ENCODE data around the gene TRAF5.
"Not testable (repeated sequence)": the region's sequence is repeated elsewhere in the genome, so short reads cannot be mapped to it uniquely, and the experiment has no call there.

Gene TRAF5

GRCh38 chr1:211382182-211382713 lies 55.6 kb downstream of the TRAF5 start:
- DNase-seq: no peak

DNA sequence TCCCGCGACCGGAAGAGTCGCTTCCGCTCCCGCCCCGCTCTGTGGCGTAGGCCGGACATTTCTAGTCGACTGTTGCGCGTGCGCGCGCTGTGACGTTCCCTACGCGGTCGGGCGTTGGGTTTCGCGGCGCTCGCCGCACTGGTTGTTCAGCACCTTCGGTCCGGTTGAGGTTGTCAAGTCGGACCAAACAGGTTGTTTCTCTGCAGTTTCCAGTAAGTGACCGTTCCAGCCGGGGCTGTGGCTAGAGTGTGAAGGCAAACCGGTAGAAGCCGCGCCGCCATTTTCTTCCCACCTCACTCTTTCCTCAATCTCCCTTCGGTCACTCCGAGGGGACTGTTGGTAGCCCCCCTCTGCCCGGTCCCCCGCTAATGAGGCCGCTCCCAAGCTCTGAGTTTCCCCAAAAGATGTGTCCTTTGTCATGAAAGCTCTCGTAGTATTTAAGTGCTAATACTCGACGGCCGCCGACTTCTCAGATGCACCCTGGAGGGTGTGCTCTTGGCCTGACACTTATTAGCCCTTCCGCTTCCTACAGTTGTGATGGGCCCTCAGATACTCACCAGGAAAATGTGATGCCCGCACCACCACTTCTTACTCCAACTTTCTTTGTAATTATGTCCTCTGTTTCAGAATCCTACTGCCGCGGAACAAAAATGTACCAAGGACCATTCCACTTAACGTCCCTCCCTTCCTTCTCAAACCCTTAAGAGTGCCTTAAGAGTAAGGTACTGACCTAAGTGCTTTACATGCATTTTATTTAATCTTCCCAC lies 56.3 kb downstream of the TRAF5 start:
- DNase-seq: peak; percentile 96

DNA sequence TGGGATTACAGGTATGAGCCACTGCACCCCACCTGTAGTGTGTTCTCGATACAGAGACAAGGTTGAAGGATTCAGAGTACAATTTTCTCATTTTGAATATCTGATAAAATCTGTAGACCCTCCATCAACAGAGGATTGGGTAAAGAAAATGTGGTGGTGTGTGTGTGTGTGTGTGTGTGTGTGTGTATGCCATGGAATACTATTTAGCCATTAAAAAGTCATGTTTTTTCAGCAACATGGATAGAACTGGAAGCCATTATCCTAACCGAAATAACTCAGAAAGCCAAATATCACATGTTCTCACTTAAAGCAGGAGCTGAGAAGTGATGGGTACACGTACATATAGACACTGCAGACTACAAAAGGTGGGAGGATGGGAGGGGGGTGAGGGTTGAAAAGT lies 57.9 kb downstream of the TRAF5 start:
- no peak for DNase-seq

DNA sequence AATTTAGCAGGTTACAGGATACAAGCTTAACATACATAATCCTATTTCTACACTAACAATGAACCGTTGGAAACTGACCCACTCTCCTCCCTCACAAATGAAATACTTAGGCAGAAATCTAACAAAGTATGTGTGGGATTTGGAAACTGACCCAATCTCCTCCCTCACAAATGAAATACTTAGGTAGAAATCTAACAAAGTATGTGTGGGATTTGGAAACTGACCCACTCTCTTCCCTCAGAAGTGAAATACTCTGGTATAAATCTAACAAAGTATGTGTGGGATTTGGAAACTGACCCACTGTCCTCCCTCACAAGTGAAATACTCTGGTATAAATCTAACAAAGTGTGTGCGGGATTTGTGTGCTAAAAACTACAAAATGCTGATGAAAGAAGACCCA lies 60.3 kb downstream of the TRAF5 start:
- no peak for DNase-seq

- not testable (repeated sequence) for DNase-seq
Observed at GRCh38 chr1:211390829-211391228, 64.2 kb downstream of the TRAF5 start.

GRCh38 chr1:211393203-211393602 lies 66.6 kb downstream of the TRAF5 start:
- no peak for DNase-seq

GRCh38 chr1:211398266-211398930 lies 71.8 kb downstream of the TRAF5 start:
- not testable (repeated sequence) for DNase-seq

GRCh38 chr1:211399851-211400393 lies 73.3 kb downstream of the TRAF5 start:
- not testable (repeated sequence) for DNase-seq

DNA sequence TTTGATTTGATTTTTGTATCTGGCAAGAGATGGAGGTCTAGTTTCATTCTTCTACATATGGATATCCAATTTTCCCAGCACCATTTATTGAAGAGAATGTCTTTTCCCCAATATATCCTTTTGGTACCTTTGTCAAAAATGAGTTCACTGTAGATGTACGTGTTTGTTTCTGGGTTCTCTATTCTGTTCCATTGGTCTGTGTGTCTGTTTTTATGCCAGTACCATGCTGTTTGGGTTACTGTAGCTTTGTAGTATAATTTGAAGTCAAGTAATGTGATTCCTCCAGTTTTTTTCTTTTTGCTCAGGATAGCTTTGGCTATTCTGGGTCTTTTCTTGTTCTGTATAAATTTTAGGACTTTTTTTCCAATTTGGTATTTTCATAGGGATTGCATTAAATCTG lies 75.1 kb downstream of the TRAF5 start:
- DNase-seq: not testable (repeated sequence)

DNA sequence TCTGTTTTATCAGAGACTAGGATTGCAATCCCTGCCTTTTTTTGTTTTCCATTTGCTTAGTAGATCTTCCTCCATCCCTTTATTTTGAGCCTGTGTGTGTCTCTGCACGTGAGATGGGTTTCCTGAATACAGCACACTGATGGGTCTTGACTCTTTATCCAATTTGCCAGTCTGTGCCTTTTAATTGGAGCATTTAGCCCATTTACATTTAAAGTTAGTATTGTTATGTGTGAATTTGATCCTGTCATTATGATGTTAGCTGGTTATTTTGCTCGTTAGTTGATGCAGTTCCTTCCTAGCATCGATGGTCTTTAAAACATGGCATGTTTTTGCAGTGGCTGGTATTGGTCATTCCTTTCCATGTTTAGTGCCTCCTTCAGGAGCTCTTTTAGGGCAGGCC lies 79.5 kb downstream of the TRAF5 start:
- DNase-seq: not testable (repeated sequence)

GRCh38 chr1:211407749-211408148 lies 81.1 kb downstream of the TRAF5 start:
- not testable (repeated sequence) for DNase-seq

DNA sequence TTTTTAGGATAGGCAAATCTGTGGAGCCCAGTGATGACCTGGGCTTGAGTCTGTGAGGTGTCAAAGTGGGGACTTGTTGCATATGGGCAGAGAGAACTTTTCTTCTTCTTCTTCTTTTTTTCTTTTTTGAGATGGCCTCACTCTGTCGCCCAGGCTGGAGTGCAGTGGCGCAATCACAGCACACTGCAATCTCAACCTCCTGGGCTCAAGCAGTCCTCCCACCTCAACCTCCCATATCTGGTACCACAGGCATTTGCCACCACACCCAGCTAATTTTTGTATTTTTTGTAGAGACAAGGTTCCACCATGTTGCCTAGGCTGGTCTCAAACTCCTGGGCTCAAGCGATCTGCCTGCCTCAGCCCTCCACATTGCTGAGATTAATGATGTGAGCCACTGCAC lies 85.0 kb downstream of the TRAF5 start:
- no peak for DNase-seq

GRCh38 chr1:211415700-211416099 lies 89.1 kb downstream of the TRAF5 start:
- no peak for DNase-seq

DNA sequence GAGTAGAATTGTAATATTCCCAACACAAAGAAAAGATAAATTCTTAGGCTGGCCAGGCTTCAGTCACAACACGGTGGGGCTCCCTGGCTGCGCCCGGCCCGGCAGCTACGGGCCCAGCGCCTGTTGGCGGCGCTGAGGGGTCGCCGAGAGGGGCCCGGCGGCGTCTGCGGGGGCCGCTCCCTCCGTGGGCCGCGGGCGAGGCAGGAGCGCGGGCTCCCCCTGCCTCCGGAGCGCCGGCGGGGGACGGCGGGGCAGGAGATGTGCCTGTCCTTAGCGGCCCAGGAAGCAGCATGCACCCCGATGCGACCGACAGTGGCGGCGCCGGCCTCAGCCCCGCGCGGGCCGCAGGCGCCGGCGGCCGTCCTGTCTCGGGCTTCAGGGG lies 89.6 kb downstream of the TRAF5 start:
- DNase-seq: not testable (repeated sequence)

- peak; percentile 9 for DNase-seq
Observed at GRCh38 chr1:211416628-211417323, 90.1 kb downstream of the TRAF5 start.

- no peak for DNase-seq
Observed at GRCh38 chr1:211420389-211420788, 93.8 kb downstream of the TRAF5 start.

- DNase-seq: no peak
Observed at GRCh38 chr1:211420845-211421454, 94.3 kb downstream of the TRAF5 start.

- DNase-seq: no peak
Observed at GRCh38 chr1:211424018-211424417, 97.4 kb downstream of the TRAF5 start.

Data from NCI-H774 (cell line).